Activated CD8-positive, alpha-beta T cell treated with anti-CD3 and anti-CD28 coated beads, Interleukin-2, amount 10 ng/mL, durations not matched to agents 7 days and 5 days (primary cell): ENCODE results near the gene TXN2. TPM values are rescaled to one million over a fixed set of nuclear protein-coding genes. Genes with fewer than 3 reads are reported as not detected.

Experiments used
- ATAC-seq: fragments of 150-1000 bp; cut with Tn5 transposase; one replicate; pipeline ENCODE4 v1.10.0; 2021; ENCODE audit warnings: moderate library complexity
- CTCF ChIA-PET: fragments of 350-600 bp; sonication (Branson Sonifier 250); formaldehyde crosslinking; loops from one replicate; lab custom pipeline; 2021; ENCODE audit warnings: antibody characterized with exemption; lab: Charles Lee
- POLR2A ChIA-PET: fragments of 350-600 bp; sonication (Branson Sonifier 250); formaldehyde crosslinking; loops from one replicate; lab custom pipeline; 2021; ENCODE audit warnings: antibody characterized with exemption; lab: Charles Lee
- DNase-seq: peaks from one replicate; pipeline ENCODE4 v3.0.0-alpha.2; 2020
- H3K27ac Mint-ChIP-seq: one replicate; pipeline ENCODE4 v1.8.0; 2021; ENCODE audit warnings: mild to moderate bottlenecking, mixed read lengths
- H3K27me3 Mint-ChIP-seq: one replicate; pipeline ENCODE4 v1.8.0; 2021; ENCODE audit warnings: low read depth, mixed read lengths
- H3K36me3 Mint-ChIP-seq: one replicate; pipeline ENCODE4 v1.8.0; 2021; ENCODE audit warnings: low read depth, mixed read lengths
- H3K4me1 Mint-ChIP-seq: one replicate; pipeline ENCODE4 v1.8.0; 2021; ENCODE audit warnings: low read depth, mixed read lengths
- H3K4me3 Mint-ChIP-seq: one replicate; pipeline ENCODE4 v1.8.0; 2021; ENCODE audit warnings: mild to moderate bottlenecking, mixed read lengths
- H3K9me3 Mint-ChIP-seq: one replicate; pipeline ENCODE4 v1.8.0; 2022; ENCODE audit warnings: mixed read lengths; ENCODE audit not compliant: insufficient read depth
- total RNA-seq, 2 experiments: library from RNA; stranded (reverse); gene quantifications; one replicate each; pipeline ENCODE4 v1.2.3, GENCODE V29; 2021

TXN2 gene
- total RNA-seq, 2 experiments from 2014 or later, result 74.1 to 78.4 TPM

DNA sequence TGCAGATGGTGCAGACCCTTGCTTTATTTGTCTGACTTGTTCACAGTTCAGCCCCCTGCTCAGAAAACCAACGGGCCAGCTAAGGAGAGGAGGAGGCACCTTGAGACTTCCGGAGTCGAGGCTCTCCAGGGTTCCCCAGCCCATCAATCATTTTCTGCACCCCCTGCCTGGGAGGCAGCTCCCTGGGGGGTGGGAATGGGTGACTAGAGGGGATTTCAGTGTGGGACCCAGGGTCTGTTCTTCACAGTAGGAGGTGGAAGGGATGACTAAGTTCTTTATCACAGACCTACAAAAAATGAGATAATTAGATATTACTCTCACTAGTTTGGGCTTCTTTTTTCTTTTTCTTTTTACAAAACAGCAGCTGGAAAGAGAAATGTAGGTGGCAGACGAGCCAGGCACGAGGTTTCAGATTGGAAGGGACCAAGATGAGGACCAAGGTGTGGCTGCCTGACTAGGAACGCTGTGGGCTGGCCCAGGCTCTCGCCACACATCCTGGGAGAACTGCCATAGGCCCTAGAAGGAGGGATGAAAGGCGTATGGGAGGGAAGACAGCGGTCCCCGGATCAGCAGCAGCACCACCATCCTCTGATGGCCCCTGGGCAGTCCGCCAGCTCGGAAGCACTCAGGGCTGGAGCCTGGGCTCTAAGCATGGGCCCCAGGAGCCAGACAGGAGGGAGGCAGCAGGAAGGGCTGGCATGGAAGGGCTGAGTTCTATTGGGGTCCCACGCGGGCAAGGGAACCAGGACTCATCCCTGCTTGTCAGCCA, 14.2 kb downstream of the TXN2 start:
- DNase-seq (no peak), ATAC-seq (no peak)
- Mint-ChIP-seq H3K9me3 (no peaks in the 10 kb centered on the region), H3K27ac (peak overlapping the region; percentile 86), H3K4me3 (no peak overlapping the region), H3K27me3 (no peaks in the 10 kb centered on the region), H3K4me1 (peaks cover 44% of the 10 kb centered on the region), H3K36me3 (peaks cover 22% of the 10 kb centered on the region)
- POLR2A ChIA-PET, result interaction anchor here (0.7 to 1.2 kb wide), 3 partner anchors 12 to 136 kb away, joined by 3 to 5 read pairs (median 3); partner anchors contain the start of gene TXN2
- CTCF ChIA-PET, result interaction anchor here (0.8 to 5.8 kb wide), 6 partner anchors 12 to 167 kb away, joined by 3 to 60 read pairs (median 4); no protein-coding TSS in a partner anchor

DNA sequence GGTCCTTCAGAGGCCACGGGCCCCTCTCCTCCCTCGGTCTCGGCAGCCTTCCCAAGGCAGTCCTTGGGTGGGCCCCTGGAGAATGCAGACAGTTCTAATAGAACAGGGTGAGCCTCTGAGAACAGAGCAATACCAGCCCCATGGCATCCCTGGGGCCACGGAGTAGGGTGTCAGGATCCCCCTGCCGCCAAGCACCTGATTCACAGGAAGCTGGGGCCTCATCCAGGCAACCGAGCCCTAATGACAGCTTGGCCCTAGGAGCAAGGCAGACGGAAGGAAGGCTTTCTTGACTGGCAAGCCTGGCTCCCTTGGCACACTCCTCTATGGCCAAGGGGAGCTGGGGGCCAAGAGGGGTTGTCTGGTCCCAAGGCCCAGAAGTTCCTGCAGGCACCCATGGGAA, 15.2 kb downstream of the TXN2 start:
- CTCF ChIA-PET, result interaction anchor here (0.8 to 1.5 kb wide), 4 partner anchors 113 to 166 kb away, joined by 3 to 4 read pairs (median 3); no protein-coding TSS in a partner anchor
- POLR2A ChIA-PET, result interaction anchor here (0.7 to 1.2 kb wide), 3 partner anchors 11 to 61 kb away, joined by 3 to 5 read pairs (median 3); partner anchors contain the start of gene TXN2
- DNase-seq (no peak), ATAC-seq (no peak)
- H3K27ac Mint-ChIP-seq, result peak overlapping the region; percentile 71
- peaks cover 16% of the 10 kb centered on the region for H3K36me3 Mint-ChIP-seq
- no peaks in the 10 kb centered on the region for H3K9me3 Mint-ChIP-seq
- no peak overlapping the region for H3K4me3 Mint-ChIP-seq
- no peaks in the 10 kb centered on the region for H3K27me3 Mint-ChIP-seq
- peaks cover 45% of the 10 kb centered on the region for H3K4me1 Mint-ChIP-seq

- H3K9me3 Mint-ChIP-seq, result no peaks in the 10 kb centered on the region
- peak overlapping the region; percentile 52 for H3K27ac Mint-ChIP-seq
- peaks cover 40% of the 10 kb centered on the region for H3K4me1 Mint-ChIP-seq
- DNase-seq, result no peak
- CTCF ChIA-PET, result interaction anchor here (1.1 to 1.5 kb wide), 2 partner anchors 164 to 165 kb away, joined by 3 to 4 read pairs; no protein-coding TSS in a partner anchor
- ATAC-seq, result no peak
- POLR2A ChIA-PET, result interaction anchor here (1.1 to 2.0 kb wide), 2 partner anchors 16 to 61 kb away, joined by 3 to 5 read pairs; partner anchors contain the start of gene TXN2
- peaks cover 15% of the 10 kb centered on the region for H3K36me3 Mint-ChIP-seq
- no peaks in the 10 kb centered on the region for H3K27me3 Mint-ChIP-seq
- no peak overlapping the region for H3K4me3 Mint-ChIP-seq
Observed at GRCh38 chr22:36465232-36466021, 16.0 kb downstream of the TXN2 start.

- no peak overlapping the region for H3K4me3 Mint-ChIP-seq
- CTCF ChIA-PET, result no interaction called here
- peaks cover 34% of the 10 kb centered on the region for H3K4me1 Mint-ChIP-seq
- H3K27ac Mint-ChIP-seq, result no peak overlapping the region
- DNase-seq (no peak), ATAC-seq (no peak)
- POLR2A ChIA-PET, result interaction anchor here (2.0 kb wide), 1 partner anchor 17 kb away, joined by 5 read pairs; the partner anchor contains the start of gene TXN2
- H3K9me3 Mint-ChIP-seq, result no peaks in the 10 kb centered on the region
- peaks cover 11% of the 10 kb centered on the region for H3K36me3 Mint-ChIP-seq
- H3K27me3 Mint-ChIP-seq, result no peaks in the 10 kb centered on the region
Observed at GRCh38 chr22:36464715-36465231, 16.7 kb downstream of the TXN2 start.

- H3K4me1 Mint-ChIP-seq, result peaks cover 31% of the 10 kb centered on the region
- ChIA-PET CTCF (interaction anchor here (1.2 to 1.3 kb wide), 2 partner anchors 9 to 14 kb away, joined by 3 read pairs; no protein-coding TSS in a partner anchor), POLR2A (interaction anchor here (2.0 kb wide), 1 partner anchor 18 kb away, joined by 5 read pairs; the partner anchor contains the start of gene TXN2)
- peaks cover 6% of the 10 kb centered on the region for H3K36me3 Mint-ChIP-seq
- ATAC-seq, result no peak
- no peaks in the 10 kb centered on the region for H3K9me3 Mint-ChIP-seq
- DNase-seq, result no peak
- no peak overlapping the region for H3K4me3 Mint-ChIP-seq
- H3K27ac Mint-ChIP-seq, result no peak overlapping the region
- H3K27me3 Mint-ChIP-seq, result no peaks in the 10 kb centered on the region
Observed at GRCh38 chr22:36463783-36464184, 17.7 kb downstream of the TXN2 start.

DNA sequence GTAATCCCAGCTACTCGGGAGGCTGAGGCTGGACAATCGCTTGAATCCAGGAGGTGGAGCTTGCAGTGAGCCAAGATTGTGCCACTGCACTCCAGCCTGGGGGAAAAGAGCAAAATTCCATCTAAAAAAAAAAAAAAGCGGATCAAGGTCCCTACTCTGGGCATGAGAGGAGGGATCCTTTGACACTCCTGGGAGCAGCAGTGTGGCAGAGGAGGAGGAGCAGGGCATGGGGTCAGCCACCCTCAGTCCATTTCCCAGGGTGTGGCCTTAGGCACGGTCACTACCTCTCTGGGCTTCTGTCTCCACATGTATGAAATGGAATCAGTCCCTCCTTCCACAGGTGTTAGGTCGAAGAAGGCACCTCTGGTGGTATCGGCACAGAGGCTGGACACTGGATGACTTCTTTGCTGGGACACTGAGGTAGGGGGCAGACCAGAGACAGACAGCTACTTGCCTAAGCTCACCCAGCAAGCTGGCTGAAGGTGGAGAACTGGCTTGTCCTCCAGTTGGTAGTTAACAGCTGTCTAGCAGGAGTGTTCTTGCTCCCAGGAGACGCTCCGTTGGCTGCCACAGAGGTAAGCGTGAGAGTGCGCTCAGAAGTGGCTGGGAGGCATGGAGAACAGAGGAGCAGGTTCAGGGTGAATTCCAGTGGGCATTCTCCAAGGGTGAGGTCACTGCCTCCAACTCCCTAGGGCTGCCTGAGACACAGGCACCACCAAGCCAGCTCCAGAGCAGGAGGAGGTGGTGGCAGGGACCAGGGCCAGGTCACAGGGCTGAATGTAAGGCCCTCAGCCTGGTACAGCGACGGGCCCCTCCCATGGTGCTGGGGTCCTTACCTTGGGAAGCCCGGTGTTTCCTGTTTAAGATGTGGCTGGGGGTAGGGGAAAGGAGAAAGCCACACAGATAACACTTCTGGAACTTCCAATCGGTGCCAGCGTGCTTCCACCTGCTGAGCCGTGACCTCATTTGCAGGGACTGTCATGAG, 19.5 kb downstream of the TXN2 start:
- H3K27ac Mint-ChIP-seq, result no peak overlapping the region
- peaks cover 2% of the 10 kb centered on the region for H3K36me3 Mint-ChIP-seq
- no peaks in the 10 kb centered on the region for H3K9me3 Mint-ChIP-seq
- DNase-seq (no peak), ATAC-seq (no peak)
- H3K27me3 Mint-ChIP-seq, result no peaks in the 10 kb centered on the region
- ChIA-PET POLR2A (no interaction called here), CTCF (interaction anchor here (1.0 to 1.3 kb wide), 2 partner anchors 9 to 15 kb away, joined by 3 read pairs; no protein-coding TSS in a partner anchor)
- H3K4me3 Mint-ChIP-seq, result no peak overlapping the region
- H3K4me1 Mint-ChIP-seq, result peaks cover 31% of the 10 kb centered on the region

DNA sequence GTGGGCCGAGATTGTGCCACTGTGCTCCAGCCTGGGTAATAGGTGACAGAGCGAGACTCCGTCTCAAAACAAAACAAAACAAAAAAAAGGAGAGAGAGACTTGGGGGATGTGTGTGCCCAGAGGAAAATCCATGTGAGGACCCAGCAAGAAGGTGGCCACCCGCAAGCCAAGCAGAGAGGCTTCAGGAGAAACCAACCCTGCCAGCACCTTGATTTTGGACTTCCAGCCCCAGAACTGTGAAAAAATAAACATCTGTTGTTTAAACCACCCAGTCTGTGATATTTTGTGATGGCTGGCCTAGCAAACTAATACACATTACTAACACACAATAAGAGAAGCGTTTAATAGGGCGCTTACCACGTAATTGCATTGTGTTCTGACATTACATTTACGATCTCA, 21.2 kb downstream of the TXN2 start:
- ChIA-PET POLR2A (no interaction called here), CTCF (no interaction called here)
- Mint-ChIP-seq H3K9me3 (no peaks in the 10 kb centered on the region), H3K4me3 (no peak overlapping the region), H3K27ac (no peak overlapping the region), H3K4me1 (peaks cover 32% of the 10 kb centered on the region), H3K27me3 (no peaks in the 10 kb centered on the region), H3K36me3 (no peaks in the 10 kb centered on the region)
- DNase-seq, result no peak
- ATAC-seq, result no peak

DNA sequence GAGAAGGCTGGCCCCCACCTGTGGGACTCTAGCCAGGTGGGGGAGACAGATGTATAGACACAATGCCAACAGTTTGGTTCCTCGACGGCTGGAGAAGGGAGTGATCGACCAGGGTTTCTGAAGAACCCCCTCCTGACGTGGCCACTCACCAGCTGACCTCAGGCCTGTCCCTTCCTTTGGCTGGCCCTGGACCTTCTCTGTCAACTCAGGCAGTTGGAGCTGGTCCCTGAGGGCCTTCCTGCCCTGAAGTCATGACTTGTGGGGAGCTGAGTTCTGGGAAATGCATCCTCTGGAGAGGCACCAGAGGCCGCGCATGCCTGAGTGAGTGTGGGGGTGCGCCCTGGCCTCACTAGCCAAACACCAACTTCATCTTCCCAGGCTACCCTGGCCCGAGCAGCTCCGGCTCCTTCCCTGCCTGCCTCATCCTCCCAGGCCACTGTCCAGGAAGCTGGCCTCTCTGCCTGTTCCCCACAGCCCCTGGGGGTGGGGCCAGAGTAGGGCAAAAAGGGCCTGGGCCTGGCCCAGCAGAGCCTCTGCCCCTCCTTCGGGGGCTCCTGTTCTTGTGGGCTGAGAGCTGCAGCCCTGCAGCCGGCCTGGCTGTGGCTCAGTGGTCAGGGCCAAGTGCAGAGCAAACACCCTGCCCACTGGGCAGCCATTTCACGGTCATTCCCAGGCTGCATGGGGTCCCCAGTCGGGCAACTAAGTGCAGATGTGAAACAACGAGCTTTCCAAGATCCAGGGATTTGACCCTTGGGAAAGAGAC, 23.6 kb downstream of the TXN2 start:
- no peak for DNase-seq
- Mint-ChIP-seq H3K4me1 (peaks cover 45% of the 10 kb centered on the region), H3K9me3 (no peaks in the 10 kb centered on the region), H3K27ac (peak overlapping the region; percentile 60), H3K27me3 (no peaks in the 10 kb centered on the region), H3K4me3 (no peak overlapping the region), H3K36me3 (no peaks in the 10 kb centered on the region)
- POLR2A ChIA-PET, result interaction anchor here (0.6 to 1.1 kb wide), 2 partner anchors 70 to 102 kb away, joined by 3 read pairs; partner anchors contain the start of gene MYH9
- CTCF ChIA-PET, result interaction anchor here (1.0 to 3.2 kb wide), 4 partner anchors 13 to 156 kb away, joined by 3 to 14 read pairs (median 4); no protein-coding TSS in a partner anchor
- ATAC-seq, result no peak

DNA sequence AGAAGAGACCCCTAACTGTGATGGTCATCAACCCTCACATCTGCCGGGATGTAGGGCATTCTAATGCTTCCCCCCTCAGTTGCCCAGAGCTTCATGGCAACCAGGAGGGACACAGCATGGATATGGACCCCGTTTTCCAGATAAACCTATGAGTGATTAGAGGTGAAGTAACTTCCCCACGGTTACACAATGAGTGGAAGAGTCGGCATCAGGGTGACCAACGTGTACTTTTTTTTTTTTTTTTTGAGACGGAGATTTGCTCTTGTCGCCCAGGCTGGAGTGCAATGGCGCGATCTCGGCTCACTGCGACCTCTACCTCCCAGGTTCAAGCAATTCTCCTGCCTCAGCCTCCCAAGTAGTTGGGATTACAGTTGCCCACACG, 25.0 kb downstream of the TXN2 start:
- ChIA-PET CTCF (interaction anchor here (1.7 to 3.9 kb wide), 4 partner anchors 14 to 155 kb away, joined by 5 to 20 read pairs (median 10); no protein-coding TSS in a partner anchor), POLR2A (interaction anchor here (1.3 to 3.3 kb wide), 3 partner anchors 21 to 122 kb away, joined by 6 to 10 read pairs (median 7); no protein-coding TSS in a partner anchor)
- ATAC-seq (no peak), DNase-seq (no peak)
- H3K4me1 Mint-ChIP-seq, result peaks cover 56% of the 10 kb centered on the region
- H3K4me3 Mint-ChIP-seq, result no peak overlapping the region
- H3K27me3 Mint-ChIP-seq, result no peaks in the 10 kb centered on the region
- peak overlapping the region; percentile 73 for H3K27ac Mint-ChIP-seq
- no peaks in the 10 kb centered on the region for H3K36me3 Mint-ChIP-seq
- H3K9me3 Mint-ChIP-seq, result no peaks in the 10 kb centered on the region
